HG03025 (cell line): ENCODE data around the gene CACUL1.
"Not testable (repeated sequence)": the region's sequence is repeated elsewhere in the genome, so short reads cannot be mapped to it uniquely, and the experiment has no call there.

Experiments
- ATAC-seq: cut with Tn5 transposase; IDR thresholded peaks from one replicate; pipeline ENCODE4 v1.9.1; 2021; ENCODE audit warnings: mild to moderate bottlenecking, moderate library complexity; ENCODE audit not compliant: unreplicated experiment, low FRiP score

Gene CACUL1

GRCh38 chr10:118754556-118755423 is at the start of gene CACUL1:
Gene CACUL1 (minus strand): TSS chr10:118754970. CDS start chr10:118754762, 208 bp downstream.
- peak; percentile 94 for ATAC-seq

GRCh38 chr10:118804262-118804773 is 49.5 kb upstream of the CACUL1 start:
- ATAC-seq: no peak

GRCh38 chr10:118802126-118802793 is 47.5 kb upstream of the CACUL1 start:
- ATAC-seq: no peak

GRCh38 chr10:118800920-118801319 is 46.1 kb upstream of the CACUL1 start:
- ATAC-seq: no peak

- no peak for ATAC-seq
These were observed 45.0 kb upstream of the CACUL1 start for GRCh38 chr10:118799777-118800176.

- ATAC-seq: no peak
These were observed 43.5 kb upstream of the CACUL1 start for GRCh38 chr10:118798231-118798662.

- ATAC-seq: not testable (repeated sequence)
These were observed 40.2 kb upstream of the CACUL1 start for GRCh38 chr10:118794971-118795370.

GRCh38 chr10:118793545-118793944 is 38.8 kb upstream of the CACUL1 start:
- no peak for ATAC-seq

GRCh38 chr10:118792526-118792925 is 37.8 kb upstream of the CACUL1 start:
- ATAC-seq: no peak

- no peak for ATAC-seq
These were observed 35.3 kb upstream of the CACUL1 start for GRCh38 chr10:118790058-118790457.

- no peak for ATAC-seq
These were observed 30.8 kb upstream of the CACUL1 start for GRCh38 chr10:118785551-118785950.

GRCh38 chr10:118783776-118784545 is 29.2 kb upstream of the CACUL1 start:
- ATAC-seq: no peak

GRCh38 chr10:118782916-118783465 is 28.2 kb upstream of the CACUL1 start:
- ATAC-seq: not testable (repeated sequence)

- no peak for ATAC-seq
These were observed 26.8 kb upstream of the CACUL1 start for GRCh38 chr10:118781541-118781940.

- ATAC-seq: no peak
These were observed 24.0 kb upstream of the CACUL1 start for GRCh38 chr10:118778727-118779126.

GRCh38 chr10:118776960-118777359 is 22.2 kb upstream of the CACUL1 start:
- no peak for ATAC-seq

GRCh38 chr10:118776033-118776432 is 21.3 kb upstream of the CACUL1 start:
- ATAC-seq: no peak

GRCh38 chr10:118775478-118775877 is 20.7 kb upstream of the CACUL1 start:
- ATAC-seq: no peak

GRCh38 chr10:118773041-118773440 is 18.3 kb upstream of the CACUL1 start:
- ATAC-seq: no peak

GRCh38 chr10:118771976-118772375 is 17.2 kb upstream of the CACUL1 start:
- ATAC-seq: no peak
